K562 (cell line): ENCODE results near the gene ATP2A2. TPM values are rescaled to one million over a fixed set of nuclear protein-coding genes. Genes with fewer than 3 reads are reported as not detected.

Source experiments
- BCOR ChIP-seq: fragments of 450-650 bp; IDR thresholded peaks from 2 replicates; pipeline ENCODE4 v1.6.1; 2016
- BDP1 ChIP-seq: IDR thresholded peaks from 3 replicates; pipeline ENCODE4 v1.6.1; 2011; ENCODE audit not compliant: insufficient read length, insufficient read depth
- CEBPG ChIP-seq, 3 experiments: fragments of 200-800 bp in 1 of 3; sonication (Bioruptor generic) in 1 of 3; sonication (generic) in 1 of 3; formaldehyde crosslinking in 1 of 3; IDR thresholded peaks in 2 of 3; conservative IDR thresholded peaks in 1 of 3; 2 replicates each; pipeline versions ENCODE4 v1.6.1 to v1.8.0; 2016 to 2022; ENCODE audit warnings: missing compliant biosample characterization in 2 of 3, missing genetic modification characterization in 2 of 3, mild to moderate bottlenecking in 1 of 3, missing genetic modification reagents in 1 of 3
- ETV1 ChIP-seq: fragments of 450-650 bp; conservative IDR thresholded peaks from 2 replicates; pipeline ENCODE4 v1.6.1; 2016; ENCODE audit warnings: missing genetic modification characterization, control low read depth, low read depth, missing compliant biosample characterization
- GATA2 ChIP-seq: sonication (generic); formaldehyde crosslinking; IDR thresholded peaks from 2 replicates; pipeline ENCODE4 v1.4.0; 2020; ENCODE audit warnings: mild to moderate bottlenecking, missing genetic modification reagents
- HIVEP1 ChIP-seq: fragments of 250-450 bp; sonication (Bioruptor Pico); IDR thresholded peaks from 2 replicates; pipeline ENCODE4 v1.4.0; 2020; ENCODE audit warnings: mild to moderate bottlenecking
- HMGN3 ChIP-seq: IDR thresholded peaks from 2 replicates; pipeline ENCODE4 v1.6.1; 2011; ENCODE audit warnings: borderline replicate concordance, low read depth, mild to moderate bottlenecking, mixed read lengths, low read length; ENCODE audit not compliant: insufficient read length; ENCODE audit errors: extremely low read depth
- IFI16 ChIP-seq: fragments of 250-450 bp; sonication (Bioruptor Pico); IDR thresholded peaks from 2 replicates; pipeline ENCODE4 v2.1.2; 2022; ENCODE audit warnings: mild to moderate bottlenecking, inconsistent platforms
- MAFF ChIP-seq: IDR thresholded peaks from 2 replicates; pipeline ENCODE4 v1.6.1; 2012; ENCODE audit warnings: low read length, improper control_type of control experiment
- MEIS2 ChIP-seq: fragments of 450-650 bp; IDR thresholded peaks from 2 replicates; pipeline ENCODE4 v1.6.1; 2014; ENCODE audit warnings: mild to moderate bottlenecking; ENCODE audit not compliant: partially characterized antibody
- NRF1 ChIP-seq, 2 experiments: fragments of 450-650 bp; IDR thresholded peaks in 1 of 2; conservative IDR thresholded peaks in 1 of 2; 2 replicates each; pipeline ENCODE4 v1.6.1; 2014; ENCODE audit warnings: mild to moderate bottlenecking in 2 of 2
- PTRF ChIP-seq: fragments of 450-650 bp; IDR thresholded peaks from 2 replicates; pipeline ENCODE4 v1.6.1; 2016; ENCODE audit warnings: mild to moderate bottlenecking, missing genetic modification characterization, missing compliant biosample characterization
- RAD51 ChIP-seq: fragments of 450-650 bp; IDR thresholded peaks from 2 replicates; pipeline ENCODE4 v1.7.1; 2016; ENCODE audit warnings: low read depth, mild to moderate bottlenecking, borderline replicate concordance
- RBM15 ChIP-seq: fragments of 200-400 bp; formaldehyde crosslinking; IDR thresholded peaks from 2 replicates; pipeline ENCODE4 v1.6.1; 2018; ENCODE audit warnings: mild to moderate bottlenecking, low read length, moderate library complexity; ENCODE audit not compliant: insufficient read depth
- RBM22 ChIP-seq: fragments of 200-400 bp; formaldehyde crosslinking; IDR thresholded peaks from 2 replicates; pipeline ENCODE4 v1.6.1; 2018; ENCODE audit warnings: low read length, low read depth; ENCODE audit not compliant: poor library complexity, severe bottlenecking
- TCFL5 ChIP-seq: fragments of 250-450 bp; sonication (Bioruptor Pico); conservative IDR thresholded peaks from 2 replicates; pipeline ENCODE4 v1.6.1; 2021; ENCODE audit warnings: mild to moderate bottlenecking, moderate library complexity, matching md5 sums
- ZBTB7A ChIP-seq: IDR thresholded peaks from 2 replicates; pipeline ENCODE4 v1.6.1; 2011; ENCODE audit warnings: low read depth, mild to moderate bottlenecking, low read length, moderate library complexity, borderline replicate concordance; ENCODE audit not compliant: control insufficient read depth
- ZC3H4 ChIP-seq: sonication (generic); formaldehyde crosslinking; IDR thresholded peaks from 2 replicates; pipeline ENCODE4 v1.9.0; 2021; ENCODE audit warnings: missing genetic modification reagents, borderline replicate concordance
- ZNF518B ChIP-seq: fragments of 250-450 bp; sonication (Bioruptor Pico); IDR thresholded peaks from 2 replicates; pipeline ENCODE4 v1.5.0; 2021; ENCODE audit warnings: mild to moderate bottlenecking, moderate library complexity
- ZNF717 ChIP-seq: fragments of 250-450 bp; sonication (Bioruptor Pico); IDR thresholded peaks from 2 replicates; pipeline ENCODE4 v1.5.0; 2021
- polyA plus RNA-seq, 8 experiments: library from polyadenylated mRNA; depleted of rRNA in 4 of 8; stranded (reverse) in 5 of 8; unstranded in 3 of 8; fragments of >200 nt; fragmentation: Nextera tagmentation in 2 of 8; fragmentation: Illumina TruSeq in 1 of 8; extraction: Ambion mirVana in 2 of 8; extraction: Trizol in 1 of 8; gene quantifications; 2 replicates each; pipeline versions ENCODE4 v1.2.1 to v1.2.3, GENCODE V29; 2011 to 2014; ENCODE audit warnings: inconsistent platforms in 1 of 8, missing spikeins in 1 of 8
- total RNA-seq, 7 experiments: library from RNA; depleted of rRNA in 6 of 7; stranded (reverse); fragments of >200 nt in 6 of 7; fragmentation: Illumina TruSeq in 2 of 7; extraction: Trizol in 2 of 7; gene quantifications; 2 replicates each; pipeline versions ENCODE4 v1.2.1 to v1.2.3, GENCODE V29; 2011 to 2021; ENCODE audit warnings: low replicate concordance in 1 of 7
- TF ChIP-seq, protein P1 (sequence below): fragments of 450-650 bp; IDR thresholded peaks from 2 replicates; pipeline ENCODE4 v1.6.1; 2016; ENCODE audit warnings: missing biosample characterization, missing genetic modification characterization
- TF ChIP-seq, protein P2 (sequence below), 2 experiments: fragments of 200-800 bp in 1 of 2; sonication (Bioruptor generic) in 1 of 2; sonication (generic) in 1 of 2; formaldehyde crosslinking in 1 of 2; IDR thresholded peaks in 1 of 2; conservative IDR thresholded peaks in 1 of 2; 2 replicates each; pipeline versions ENCODE4 v1.5.0 to v1.6.1; 2016 to 2020; ENCODE audit warnings: missing compliant biosample characterization in 1 of 2, missing genetic modification characterization in 1 of 2, missing genetic modification reagents in 1 of 2

Gene ATP2A2
- total and polyA plus RNA-seq, 9 of the 15 experiments (the other 6 are each of a cell fraction or from before 2014, with no cell fraction given): 5.2 to 205 (median 51.6) TPM

GRCh38 chr12:110280779-110281548, at the start of gene ATP2A2 (continued):
- TF ChIP-seq ZBTB7A: peak; percentile 94; the same call in 1 of the 2 replicates
- no peak for TF ChIP-seq BDP1
- no peak for TF ChIP-seq PTRF (tag)
- no peak for TF ChIP-seq RBM22
- TF ChIP-seq RBM15: no peak
- TF ChIP-seq BCOR: no peak
- TF ChIP-seq ZNF717 (CRISPR knock-in tag): no peak
- TF ChIP-seq, protein P1, sequence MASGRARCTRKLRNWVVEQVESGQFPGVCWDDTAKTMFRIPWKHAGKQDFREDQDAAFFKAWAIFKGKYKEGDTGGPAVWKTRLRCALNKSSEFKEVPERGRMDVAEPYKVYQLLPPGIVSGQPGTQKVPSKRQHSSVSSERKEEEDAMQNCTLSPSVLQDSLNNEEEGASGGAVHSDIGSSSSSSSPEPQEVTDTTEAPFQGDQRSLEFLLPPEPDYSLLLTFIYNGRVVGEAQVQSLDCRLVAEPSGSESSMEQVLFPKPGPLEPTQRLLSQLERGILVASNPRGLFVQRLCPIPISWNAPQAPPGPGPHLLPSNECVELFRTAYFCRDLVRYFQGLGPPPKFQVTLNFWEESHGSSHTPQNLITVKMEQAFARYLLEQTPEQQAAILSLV (tag): no peak
- TF ChIP-seq GATA2 (CRISPR knock-in tag): no peak
- TF ChIP-seq RAD51: no peak
- TF ChIP-seq ETV1 (tag): no peak
- TF ChIP-seq ZC3H4 (CRISPR knock-in tag): no peak
- TF ChIP-seq, protein P2, sequence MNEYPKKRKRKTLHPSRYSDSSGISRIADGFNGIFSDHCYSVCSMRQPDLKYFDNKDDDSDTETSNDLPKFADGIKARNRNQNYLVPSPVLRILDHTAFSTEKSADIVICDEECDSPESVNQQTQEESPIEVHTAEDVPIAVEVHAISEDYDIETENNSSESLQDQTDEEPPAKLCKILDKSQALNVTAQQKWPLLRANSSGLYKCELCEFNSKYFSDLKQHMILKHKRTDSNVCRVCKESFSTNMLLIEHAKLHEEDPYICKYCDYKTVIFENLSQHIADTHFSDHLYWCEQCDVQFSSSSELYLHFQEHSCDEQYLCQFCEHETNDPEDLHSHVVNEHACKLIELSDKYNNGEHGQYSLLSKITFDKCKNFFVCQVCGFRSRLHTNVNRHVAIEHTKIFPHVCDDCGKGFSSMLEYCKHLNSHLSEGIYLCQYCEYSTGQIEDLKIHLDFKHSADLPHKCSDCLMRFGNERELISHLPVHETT (CRISPR knock-in tag; conservative IDR thresholded peaks at IDR 0.05 in 1 of 2, IDR thresholded peaks at IDR 0.05 in 1 of 2): no peak
- no peak for TF ChIP-seq TCFL5 (CRISPR knock-in tag)
- TF ChIP-seq HMGN3: peak; percentile 91
- TF ChIP-seq CEBPG (CRISPR knock-in tag; IDR thresholded peaks at IDR 0.05): no peak
- no peak for TF ChIP-seq CEBPG (tag; conservative IDR thresholded peaks at IDR 0.05 in 1 of 2, IDR thresholded peaks at IDR 0.05 in 1 of 2)
- TF ChIP-seq ZNF518B (CRISPR knock-in tag): no peak
- peak; percentile 74 to 77 for TF ChIP-seq NRF1 (conservative IDR thresholded peaks at IDR 0.05 in 1 of 2, IDR thresholded peaks at IDR 0.05 in 1 of 2)
- TF ChIP-seq IFI16 (CRISPR knock-in tag): no peak
- TF ChIP-seq HIVEP1: no peak
- no peak for TF ChIP-seq MAFF
- no peak for TF ChIP-seq MEIS2
